HG02798 (cell line): ENCODE results near the gene ELMO1.

Source experiments
- ATAC-seq: cut with Tn5 transposase; IDR thresholded peaks from one replicate; pipeline ENCODE4 v1.9.1; 2021; ENCODE audit warnings: mild to moderate bottlenecking; ENCODE audit not compliant: unreplicated experiment, poor library complexity

The ELMO1 gene

DNA sequence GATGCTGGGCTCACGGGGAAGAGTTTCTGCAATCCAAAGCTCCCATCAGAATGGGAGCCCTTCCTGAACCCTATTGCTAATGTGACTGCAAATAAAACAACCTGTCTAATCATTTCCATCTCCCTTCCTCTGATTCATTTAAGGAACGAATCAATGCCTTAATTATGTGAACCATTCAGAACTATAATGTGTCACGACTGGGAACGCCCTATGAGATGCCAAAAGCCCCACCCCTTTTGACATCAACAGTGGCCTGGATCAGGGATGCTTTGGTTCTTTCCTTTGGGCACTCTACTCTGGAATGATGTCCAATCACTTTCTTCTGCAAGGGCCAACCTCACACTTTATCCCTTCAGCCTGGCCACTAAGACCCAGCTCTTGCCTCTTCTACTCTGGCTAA, 528.9 kb downstream of the ELMO1 start:
- no peak for ATAC-seq

DNA sequence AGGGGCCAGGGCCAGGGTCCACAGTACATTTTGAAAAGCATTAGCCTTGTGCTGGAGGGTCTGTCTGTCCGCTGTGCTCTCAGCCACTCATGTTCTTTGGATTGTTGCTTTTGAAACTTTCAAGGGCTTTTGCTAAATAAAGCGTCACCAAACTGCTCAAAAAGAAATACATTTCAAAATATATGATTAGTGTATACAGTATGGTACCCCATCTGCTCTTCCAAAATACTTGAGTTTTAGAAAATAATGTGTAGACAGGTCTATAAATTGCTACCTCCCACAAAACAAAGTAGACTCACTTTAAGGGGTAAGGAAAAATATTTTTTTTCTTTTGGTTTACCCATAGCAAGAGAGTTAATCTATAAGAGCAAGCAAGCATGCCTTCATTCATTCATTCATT, 530.1 kb downstream of the ELMO1 start:
- ATAC-seq = no peak

DNA sequence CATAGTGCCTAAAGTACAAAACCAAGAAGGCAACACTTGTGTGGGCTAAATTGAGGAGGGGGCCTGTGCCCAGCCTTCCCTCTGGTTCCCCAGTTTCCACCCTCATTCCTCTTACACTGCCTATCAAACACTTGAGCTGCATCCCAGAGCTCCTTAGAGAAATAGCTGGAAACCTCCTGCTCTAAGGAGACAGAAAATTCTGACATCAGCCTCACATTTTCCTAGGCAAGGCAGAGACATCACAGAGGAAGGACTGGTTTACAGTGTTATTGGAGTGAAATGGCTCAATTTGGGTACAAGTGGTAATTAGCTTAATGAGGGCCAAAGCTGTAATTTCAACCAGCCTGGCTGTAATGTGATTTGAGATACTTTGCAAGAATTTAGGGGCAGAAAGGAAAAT, 532.0 kb downstream of the ELMO1 start:
- no peak for ATAC-seq

DNA sequence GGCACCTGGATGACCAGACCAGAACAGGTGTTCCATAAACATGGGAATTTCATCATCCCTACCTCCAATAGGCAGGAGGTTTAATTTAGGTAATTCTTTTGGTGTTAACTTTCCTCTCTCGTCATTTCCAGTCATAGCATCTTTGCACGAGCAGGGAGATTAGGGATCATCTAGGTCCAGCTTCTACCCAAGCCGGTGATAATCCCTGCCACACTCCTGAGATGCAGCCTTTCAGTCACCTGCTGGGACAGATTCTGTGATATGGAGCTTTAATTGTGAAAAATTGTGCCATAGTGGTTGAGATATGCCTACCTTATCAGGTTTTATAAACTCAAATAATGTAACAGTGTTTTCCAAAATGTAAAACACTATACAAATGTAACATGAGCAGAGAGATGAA, 532.5 kb downstream of the ELMO1 start:
- no peak for ATAC-seq

DNA sequence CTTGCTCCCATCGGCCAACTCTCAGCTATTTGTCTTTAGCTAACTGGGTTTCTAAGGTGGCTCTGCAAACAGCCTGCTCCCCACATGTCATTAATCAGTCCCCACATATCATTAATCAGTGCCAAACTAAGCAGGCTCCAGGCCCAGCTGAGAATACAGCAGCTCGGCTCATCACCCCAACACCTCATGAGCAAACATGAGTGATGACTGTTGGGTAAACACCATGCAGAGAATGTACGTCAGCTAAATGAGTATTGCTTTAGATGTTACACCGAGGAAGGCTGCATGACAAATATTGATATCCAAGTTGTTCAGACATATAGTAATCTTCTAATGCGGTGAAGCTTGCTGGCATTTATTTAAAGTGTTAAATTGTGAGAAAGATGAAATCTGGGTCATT, 536.9 kb downstream of the ELMO1 start:
- no peak for ATAC-seq

DNA sequence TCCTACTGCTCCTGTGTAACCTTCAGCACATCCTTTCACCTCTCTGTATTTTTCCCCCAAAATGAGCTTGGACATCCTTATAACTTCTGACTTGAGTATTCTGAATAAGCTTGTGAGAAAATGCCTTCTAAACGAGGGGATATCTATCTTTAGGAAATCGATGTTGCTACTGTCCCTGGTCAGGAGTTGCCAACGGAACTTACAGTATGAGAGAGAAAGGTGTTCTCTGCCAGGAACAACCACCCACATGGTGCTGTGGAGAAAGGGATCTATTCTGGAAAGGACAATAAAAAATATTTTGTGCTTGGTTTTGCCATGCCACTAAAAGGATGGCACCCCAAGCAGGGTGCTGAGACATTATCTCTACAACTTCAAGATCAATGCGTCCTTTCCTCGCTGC, 537.8 kb downstream of the ELMO1 start:
- no peak for ATAC-seq

DNA sequence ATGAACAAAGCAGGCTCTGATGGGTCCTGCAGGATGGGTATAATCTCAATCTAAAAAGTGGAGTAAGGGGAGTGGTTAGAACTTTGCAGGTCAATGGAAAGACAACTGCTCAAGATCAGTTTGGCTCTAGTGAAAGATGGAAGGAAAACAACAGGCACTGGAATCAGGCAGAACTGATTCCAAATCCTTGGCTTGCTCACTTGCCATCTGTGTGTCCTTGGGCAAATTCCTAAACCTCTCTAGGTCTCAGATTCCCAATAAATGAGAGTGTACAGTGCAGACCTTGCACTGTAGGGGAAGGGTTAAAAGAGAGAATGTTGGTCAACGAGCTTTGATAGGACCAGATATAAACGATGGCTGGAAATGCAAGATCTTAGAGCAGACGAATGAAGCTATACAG, 538.3 kb downstream of the ELMO1 start:
- no peak for ATAC-seq

DNA sequence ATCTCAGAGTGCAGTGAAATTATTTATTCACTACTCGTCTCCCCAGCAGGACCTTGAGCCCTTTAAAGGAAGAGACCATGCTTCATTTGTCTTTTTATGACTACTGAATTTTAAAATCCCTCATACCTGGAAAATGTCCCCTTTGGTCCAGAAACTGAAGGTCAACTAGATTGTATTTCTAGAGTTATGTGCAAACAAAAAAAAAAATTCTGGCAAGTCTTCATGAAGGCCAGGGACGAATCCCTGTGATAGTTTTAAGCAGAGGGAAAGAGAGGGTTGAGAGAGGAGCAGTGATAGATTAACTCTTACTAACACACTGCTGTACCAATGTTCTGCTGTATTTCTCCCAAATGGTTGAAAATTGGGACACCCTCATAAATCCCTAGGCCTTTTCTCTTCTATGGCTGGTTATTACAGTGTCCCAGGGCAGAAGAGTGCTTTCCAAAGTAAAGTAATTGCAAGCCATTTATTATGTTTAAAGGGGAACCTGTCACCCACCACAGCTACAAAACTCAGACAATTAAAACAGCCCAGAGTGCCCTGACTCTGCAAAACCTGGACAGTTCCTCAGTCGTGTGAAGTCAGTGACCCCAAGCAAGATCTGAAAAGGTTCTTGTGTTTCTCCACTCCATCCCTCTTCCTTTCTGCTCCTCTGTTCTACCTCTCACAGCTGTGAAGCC, 541.6 kb downstream of the ELMO1 start:
- no peak for ATAC-seq

DNA sequence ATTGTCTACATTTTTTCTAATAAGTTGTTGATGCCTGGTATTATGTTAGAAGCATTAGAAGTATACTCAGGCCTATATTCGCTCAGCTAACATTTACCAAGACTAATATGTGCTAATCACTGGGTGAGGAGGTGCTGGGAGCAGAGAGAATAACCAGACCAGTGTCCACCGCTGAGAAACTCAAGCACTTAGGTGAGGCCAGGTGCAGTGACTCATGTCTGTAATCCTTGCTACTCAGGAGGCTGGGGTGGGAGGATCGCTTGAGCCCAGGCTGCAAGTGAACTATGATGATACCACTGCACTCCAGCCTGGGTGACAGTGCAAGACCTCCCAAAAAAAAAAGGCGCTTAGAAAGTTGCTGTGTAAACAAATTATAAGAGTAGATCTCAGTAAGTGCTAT, 542.2 kb downstream of the ELMO1 start:
- ATAC-seq = no peak

DNA sequence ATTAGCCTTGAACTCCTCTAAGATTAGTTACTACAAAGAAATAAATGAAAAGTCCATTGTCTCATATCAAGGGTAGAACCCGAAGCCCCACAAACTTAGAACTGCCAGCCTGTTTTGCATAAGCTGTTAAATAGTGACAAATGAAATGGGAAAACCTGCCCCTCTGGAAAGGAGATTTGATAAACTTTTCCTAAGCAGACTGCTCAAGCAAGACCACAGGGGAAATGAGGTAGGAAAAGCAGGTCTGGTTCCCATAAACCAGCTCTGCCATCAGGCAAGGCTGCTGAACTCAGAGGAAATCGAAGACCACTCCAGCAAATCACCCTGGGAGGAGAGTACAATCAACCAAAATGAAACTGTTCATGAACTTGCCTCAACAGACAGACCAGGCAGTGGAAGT, 542.8 kb downstream of the ELMO1 start:
- ATAC-seq = no peak

DNA sequence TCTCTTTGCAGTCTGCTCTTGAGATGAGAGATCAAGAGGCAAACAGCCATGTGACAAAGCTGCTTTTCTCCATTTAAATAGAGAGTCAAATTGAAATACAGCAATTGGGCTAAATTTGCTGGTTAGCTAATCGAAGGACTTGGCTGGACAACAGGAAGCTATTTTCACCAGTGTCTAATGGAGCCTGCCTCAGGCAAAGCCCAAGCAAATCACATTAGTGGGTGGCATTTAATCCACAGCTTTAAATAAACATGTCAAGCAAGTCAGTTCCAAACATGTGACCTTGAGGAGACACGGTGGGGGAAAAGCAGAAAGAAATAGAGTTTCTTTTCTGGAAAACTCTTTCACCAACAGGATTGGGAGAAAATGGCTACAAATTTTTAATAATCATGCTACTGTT, 543.9 kb downstream of the ELMO1 start:
- ATAC-seq = no peak

DNA sequence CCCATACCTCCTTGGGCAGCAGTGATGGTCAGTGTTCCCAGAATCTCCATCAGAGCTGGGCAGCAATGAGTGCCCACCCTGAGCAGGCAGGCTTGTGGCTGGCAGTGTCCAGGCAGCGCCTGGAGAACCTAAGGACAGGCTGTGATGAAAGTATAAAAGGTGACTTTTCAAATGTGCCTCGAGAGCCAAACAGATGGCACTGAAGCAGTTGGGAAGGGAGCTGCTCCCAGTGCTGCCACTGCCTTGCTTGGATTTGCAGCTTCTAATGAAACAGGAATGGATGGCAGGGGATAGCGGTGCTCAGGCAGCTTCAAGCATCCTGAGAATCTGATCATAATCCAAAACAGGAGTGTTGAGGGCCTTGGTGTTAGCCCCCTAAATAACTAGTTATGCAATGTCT, 544.6 kb downstream of the ELMO1 start:
- ATAC-seq = no peak

DNA sequence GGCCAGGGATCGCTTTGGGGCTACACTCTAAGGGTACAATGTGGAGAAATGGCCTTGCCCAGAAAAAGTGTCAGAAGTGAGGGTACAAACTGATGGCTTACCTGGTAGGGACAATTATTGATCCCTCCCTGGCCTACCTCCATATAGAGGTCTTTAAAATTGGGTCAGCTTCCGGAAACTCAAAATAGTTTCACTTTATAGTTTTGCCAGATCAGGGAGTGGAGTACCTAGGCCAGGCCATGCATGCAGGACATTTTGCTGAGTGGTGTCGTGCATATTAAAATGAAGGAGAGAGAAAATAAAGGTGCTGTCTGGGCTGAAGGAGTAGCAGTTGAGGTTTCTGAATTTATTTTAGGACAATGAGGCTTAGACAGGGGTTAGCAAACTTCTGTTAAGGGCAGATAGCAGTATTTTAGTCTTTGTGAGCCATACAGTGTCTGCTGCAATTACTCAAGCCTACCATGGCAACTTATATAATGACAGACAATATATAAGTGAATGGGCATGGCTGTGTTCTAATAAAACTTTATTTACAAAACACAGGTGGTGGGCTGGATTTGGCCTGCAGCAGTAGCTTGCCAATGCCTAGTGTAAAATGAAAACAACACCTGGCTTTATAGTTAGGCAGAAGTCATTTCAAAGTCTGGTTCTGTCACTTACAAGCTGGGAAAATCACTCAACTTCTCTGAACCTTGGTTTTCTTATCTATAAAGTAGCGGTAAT, 547.5 kb downstream of the ELMO1 start:
- ATAC-seq = no peak

DNA sequence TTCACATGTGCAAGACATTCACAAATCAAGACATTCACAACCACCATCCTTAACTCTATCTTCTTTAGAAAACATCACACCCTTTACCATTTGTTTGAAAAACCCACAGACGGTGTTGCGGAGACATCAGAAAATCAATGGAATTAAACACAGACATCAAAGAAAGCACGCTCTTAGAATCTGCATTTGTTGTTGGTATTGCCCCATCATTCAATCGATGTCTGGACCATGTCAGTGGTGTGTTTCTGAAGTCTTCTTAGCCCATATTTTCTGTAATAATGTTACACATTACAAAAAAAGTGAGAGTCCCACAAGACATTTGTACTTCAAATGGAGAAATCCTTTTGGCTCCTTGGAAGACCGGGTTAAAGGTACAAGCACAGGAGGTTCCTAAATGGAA, 550.5 kb downstream of the ELMO1 start:
- ATAC-seq = no peak

DNA sequence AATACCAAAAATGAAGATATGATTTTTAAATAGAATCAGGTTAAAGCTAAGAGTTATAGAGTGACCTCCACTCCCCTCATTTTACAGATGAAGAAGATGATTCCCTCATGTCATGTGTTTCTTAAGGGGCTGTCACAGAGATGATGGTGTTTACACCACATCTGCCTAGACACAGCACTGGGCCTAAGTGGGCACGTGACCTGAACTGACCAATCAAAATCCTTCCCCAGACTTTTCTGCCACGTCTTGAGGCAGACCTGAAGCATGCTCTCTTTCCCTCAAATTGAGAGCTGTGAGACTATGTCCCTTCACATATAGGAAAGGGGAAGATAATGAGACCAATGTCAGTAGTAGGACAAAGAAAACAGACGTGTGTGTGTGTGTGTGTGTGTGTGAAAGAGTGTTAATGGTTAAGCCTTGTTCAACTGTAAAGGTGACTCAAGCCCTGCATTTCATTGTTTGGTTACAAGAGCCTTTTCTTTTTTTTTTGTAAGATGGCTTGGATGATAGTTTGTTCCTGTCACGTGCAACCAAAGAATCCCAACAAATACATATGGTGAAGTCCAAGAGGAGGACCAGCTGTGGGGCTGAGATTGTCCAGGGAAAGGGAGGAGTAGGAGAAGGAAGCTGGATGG, 551.6 kb downstream of the ELMO1 start:
- ATAC-seq = no peak

DNA sequence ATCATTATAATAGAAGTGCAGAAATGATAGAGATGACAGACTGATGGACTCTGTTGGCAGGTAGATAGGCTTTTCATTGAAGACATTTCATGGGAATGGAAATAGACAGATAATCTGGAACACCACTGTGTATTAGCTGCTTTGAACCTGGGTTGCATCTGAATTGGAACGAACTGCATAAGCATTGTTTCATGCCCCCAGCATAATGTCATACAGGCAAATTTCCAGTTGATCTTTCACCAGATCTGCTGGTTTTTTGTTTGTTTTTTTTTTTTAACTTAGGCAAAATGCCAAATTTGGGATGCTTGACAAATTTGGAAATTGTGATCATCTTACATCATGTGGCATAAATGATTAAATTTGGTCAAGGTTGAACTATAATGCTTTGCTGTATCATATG, 552.2 kb downstream of the ELMO1 start:
- ATAC-seq = no peak

DNA sequence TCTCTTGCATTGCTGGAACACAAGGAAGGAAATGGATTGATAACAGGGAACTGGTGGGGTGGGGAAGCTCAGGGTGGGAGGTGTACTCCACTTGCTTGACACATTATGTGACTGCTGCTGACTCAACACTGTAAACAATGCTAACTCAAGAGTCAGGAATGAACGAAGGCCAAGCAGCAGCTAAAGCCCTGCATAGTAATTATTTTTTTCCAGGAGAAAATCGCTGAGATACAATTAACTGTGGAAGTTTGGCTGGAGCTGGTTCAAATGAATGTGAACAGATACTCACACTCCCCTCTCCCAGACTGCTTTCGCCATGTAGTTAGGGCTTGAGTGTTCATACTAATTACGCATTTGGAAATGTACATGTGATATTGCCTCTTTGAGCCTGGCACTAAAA, 553.5 kb downstream of the ELMO1 start:
- ATAC-seq = no peak

DNA sequence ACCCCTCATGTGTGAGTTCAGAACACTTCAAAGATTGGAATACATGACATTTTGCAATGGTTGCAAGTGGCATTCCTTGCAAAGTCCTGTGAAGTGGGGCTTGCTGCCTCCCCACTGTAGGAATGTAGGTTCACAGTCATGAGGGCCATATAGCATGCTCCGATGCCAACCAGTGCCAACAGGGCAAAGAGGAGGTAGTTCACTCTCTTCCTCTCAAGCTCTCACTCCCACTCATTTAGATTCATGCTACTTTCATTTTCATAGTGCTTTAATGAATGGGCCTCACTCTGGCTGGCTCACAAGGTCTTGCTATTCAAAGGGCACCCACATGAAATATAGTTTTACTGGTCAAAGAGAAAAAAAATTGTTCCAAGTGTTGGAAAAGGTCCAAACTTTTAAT, 554.5 kb downstream of the ELMO1 start:
- ATAC-seq = no peak

DNA sequence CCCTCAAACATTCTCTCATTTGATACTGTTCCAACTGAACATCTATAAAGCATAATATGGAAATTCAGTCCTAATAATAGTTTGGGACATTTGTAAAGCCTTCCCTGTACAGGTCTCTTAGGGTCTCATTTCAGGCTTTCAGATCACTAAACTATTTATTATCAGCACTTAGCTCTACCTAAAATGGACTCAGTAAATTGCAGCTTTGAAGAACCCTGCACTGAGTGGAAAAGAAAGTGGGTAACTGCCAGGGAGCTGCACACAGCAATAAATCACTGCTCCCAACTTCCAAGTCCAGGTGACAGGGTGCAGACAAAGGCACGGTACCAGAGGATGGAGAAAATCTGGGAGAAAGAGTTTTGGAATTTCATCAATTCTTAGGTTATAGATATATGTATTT, 559.5 kb downstream of the ELMO1 start:
- ATAC-seq = no peak

DNA sequence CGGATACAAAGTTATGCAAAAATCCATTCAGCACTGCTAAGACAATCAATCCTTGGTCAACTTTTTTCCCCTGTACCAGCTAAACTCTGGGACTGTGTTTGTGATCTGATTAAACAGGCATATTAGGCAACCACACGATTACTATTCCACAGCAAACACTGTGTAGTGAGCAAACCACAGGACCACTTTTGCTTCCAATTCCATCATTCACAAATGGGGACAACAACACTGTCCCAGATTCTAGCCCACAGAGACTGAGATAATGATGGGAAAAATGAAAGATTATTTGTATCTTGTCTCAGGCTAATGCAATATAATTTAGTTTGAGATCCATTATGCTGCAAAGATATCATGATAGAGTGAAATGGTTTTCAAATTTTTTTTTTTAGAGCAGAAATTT, 560.7 kb downstream of the ELMO1 start:
- ATAC-seq = no peak

DNA sequence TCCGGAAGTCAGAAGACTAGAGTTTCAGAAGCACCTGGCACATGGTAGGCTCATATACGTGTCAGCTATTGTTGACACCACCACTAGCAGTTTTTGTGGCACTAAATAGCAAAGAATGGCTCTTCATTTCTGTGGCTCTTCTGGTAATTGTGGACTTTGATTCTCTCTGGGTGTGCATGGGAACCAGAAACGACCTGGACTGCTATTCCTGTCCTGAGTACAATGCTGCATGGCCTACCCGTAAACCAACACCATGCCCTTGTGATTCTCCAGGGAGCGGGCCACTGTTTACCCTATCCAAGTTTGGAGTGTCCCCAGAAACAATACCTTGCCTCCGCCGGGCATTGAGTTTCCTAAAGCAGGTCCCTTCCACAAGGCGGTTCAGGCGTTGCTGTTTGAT, 561.4 kb downstream of the ELMO1 start:
- ATAC-seq = no peak

DNA sequence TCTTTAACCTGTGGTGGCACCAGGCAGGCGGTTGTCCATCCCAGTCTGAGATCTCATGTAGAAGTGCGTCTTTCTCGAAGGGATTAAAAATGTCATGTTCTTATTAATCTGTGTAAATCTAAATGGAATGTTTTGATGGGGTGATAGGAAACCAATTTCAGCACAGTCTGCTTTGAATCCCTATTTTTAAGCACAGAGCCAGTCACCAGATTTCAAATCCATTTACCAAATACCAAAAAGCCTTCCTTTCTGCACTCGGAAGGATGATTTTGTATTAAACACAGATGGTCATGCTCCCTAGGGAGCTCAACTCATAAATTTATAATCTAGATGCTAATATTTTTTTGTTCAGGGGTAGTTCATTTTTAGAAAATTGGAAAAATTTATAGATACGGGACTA, 563.8 kb downstream of the ELMO1 start:
- no peak for ATAC-seq
